Right lobe of liver (tissue), 4 donors: ENCODE data around the gene SCN8A.

ENCODE experiments used
- POLR2A ChIP-seq: fragments of 450-650 bp; IDR thresholded peaks from one replicate; pipeline ENCODE4 v1.6.1; 2017; ENCODE audit warnings: antibody characterized with exemption, mild to moderate bottlenecking
- TF ChIP-seq, protein P1 (sequence below), 4 donors: fragments of 200-600 bp in 3 of 4; fragments of 450-650 bp in 1 of 4; IDR thresholded peaks; one replicate each; pipeline versions ENCODE4 v1.5.1 to v1.8.0; 2016 to 2022; ENCODE audit warnings: antibody characterized with exemption in 4 of 4, mild to moderate bottlenecking in 2 of 4
- donor health status: DM: no; HTN: no; CAD: no.
- donor health status: DM: no; HTN: no; CAD: no.
- donor health status: DM: no; HTN: yes; CAD: no.

DNA sequence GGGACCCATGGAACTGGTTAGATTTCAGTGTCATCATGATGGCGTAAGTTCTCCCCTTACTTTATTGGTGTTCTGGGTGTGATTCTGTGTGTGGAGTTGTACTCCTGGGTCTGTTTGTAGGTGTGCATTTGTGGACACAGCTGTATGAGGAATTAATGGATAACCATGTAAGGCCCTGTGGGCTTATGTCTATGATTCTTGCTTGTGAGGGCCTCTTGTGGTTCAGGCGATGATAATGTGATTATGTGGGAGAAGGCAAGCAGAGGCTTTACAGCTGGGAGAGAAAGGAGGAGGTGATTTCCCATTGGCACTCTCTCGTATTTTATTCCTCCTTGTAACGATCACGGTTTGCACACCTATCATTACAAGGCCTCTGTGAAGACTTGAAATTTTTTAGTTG, 96.1 kb downstream of the SCN8A start:
- TF ChIP-seq, protein P1, sequence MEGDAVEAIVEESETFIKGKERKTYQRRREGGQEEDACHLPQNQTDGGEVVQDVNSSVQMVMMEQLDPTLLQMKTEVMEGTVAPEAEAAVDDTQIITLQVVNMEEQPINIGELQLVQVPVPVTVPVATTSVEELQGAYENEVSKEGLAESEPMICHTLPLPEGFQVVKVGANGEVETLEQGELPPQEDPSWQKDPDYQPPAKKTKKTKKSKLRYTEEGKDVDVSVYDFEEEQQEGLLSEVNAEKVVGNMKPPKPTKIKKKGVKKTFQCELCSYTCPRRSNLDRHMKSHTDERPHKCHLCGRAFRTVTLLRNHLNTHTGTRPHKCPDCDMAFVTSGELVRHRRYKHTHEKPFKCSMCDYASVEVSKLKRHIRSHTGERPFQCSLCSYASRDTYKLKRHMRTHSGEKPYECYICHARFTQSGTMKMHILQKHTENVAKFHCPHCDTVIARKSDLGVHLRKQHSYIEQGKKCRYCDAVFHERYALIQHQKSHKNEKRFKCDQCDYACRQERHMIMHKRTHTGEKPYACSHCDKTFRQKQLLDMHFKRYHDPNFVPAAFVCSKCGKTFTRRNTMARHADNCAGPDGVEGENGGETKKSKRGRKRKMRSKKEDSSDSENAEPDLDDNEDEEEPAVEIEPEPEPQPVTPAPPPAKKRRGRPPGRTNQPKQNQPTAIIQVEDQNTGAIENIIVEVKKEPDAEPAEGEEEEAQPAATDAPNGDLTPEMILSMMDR (IDR thresholded peaks at IDR 0.05), result no peak
- TF ChIP-seq POLR2A, result no peak
